Activated CD4-positive, CD25-positive, alpha-beta regulatory T cell treated with anti-CD3 and anti-CD28 coated beads, Interleukin-2, amount 50 U/mL, for 72 hours (primary cell): ENCODE data around the gene KDM6A.
"Not testable (repeated sequence)": the region's sequence is repeated elsewhere in the genome, so short reads cannot be mapped to it uniquely, and the experiment has no call there.

Source experiments
- DNase-seq: peaks from one replicate; pipeline ENCODE4 v3.0.0; 2021

KDM6A gene

DNA sequence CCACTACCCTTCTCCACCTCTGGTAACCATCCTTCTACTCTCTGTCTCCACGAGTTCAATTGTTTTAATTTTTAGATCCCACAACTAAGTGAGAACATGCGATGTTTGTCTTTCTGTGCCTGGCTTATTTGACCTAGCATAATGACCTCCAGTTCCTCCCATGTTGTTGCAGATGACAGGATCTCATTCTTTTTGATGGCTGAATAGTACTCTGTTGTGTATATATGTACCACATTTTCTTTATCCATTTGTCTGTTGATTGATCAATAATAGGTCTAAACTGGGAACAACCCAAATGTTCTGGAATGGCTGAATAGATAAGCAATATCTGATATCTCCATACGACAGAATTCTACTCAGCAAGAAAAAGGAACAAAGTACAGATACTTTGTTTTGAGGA is 260.5 kb downstream of the KDM6A start:
- no peak for DNase-seq

DNA sequence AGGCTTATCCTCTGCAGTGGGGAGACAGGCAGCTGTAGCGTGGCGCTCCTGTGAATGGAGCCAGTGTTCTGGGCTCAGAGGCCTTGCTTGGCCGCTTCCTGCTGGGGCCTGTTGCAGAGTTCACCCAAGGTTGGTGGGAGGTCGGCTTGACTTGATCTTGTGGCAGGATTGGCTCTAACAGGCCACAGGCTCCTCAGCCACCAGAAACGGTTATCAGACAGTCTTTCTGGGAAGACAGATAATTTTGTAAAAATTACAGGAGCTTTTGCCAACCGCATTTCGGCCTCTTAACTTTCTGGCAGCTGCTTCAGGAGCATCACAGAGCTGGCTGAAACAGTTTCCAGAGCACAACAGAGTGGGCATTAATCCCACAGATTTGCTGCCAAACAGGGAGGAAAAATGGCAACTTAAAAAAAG is 261.3 kb downstream of the KDM6A start:
- no peak for DNase-seq

- no peak for DNase-seq
Observed at GRCh38 chrX:45134775-45135174, 261.8 kb downstream of the KDM6A start.

GRCh38 chrX:45135391-45136075 is 262.5 kb downstream of the KDM6A start:
- not testable (repeated sequence) for DNase-seq

DNA sequence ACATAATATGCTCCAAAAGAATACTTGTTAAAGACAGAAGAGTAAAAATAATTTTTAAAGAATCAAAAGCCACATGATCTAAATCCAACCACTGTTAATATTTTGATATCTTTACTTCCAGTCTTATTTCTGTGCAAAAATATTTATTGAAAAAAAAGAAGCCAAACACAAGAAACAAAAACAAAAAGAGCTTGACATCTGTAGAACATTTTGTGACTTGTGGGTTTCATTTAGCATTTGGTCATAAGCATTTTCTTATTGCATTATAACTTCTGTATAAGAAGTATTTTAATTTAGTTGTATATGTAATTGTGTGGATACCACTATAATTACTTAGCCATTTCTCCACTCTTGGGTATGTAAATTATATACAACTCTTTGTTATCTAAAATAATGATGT is 264.5 kb downstream of the KDM6A start:
- DNase-seq: no peak

- DNase-seq: no peak
Observed at GRCh38 chrX:45138525-45138924, 265.5 kb downstream of the KDM6A start.

DNA sequence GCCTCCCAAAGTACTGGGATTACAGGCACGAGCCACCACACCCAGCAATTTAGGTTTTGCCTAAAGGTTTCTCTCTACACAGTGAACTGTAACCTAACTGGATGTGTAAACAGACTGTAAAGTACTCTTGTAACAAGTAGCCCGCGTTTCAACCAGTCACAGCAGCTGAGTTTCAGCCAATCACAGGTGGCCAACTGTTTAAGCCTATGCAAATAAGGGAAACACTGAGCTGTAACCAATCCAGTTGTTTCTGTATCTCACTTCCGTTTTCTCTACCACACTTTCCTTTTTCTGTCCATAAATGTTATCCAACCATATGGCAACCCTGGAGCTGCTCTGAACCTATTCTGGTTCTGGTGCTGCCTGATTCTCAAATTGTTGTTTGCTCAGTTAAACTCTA is 267.8 kb downstream of the KDM6A start:
- no peak for DNase-seq

DNA sequence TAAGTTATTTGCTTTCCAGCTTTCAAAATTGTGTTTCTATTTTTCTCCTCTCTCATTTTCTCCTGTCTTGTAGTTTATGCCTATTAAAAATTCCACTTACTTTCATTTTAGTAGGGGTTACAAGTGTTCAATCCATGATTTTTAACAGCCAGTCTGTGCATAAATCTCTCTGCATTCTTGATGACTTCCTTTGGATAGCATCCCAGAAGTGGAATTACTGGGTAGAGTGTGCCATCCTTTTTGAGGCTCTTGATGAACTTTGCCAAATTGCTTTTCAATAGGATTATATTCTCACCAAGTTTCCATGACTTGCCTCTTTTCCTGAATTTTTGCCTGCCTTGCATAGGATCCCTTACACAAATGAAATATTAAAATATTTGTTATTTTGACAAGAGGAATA is 269.2 kb downstream of the KDM6A start:
- no peak for DNase-seq

DNA sequence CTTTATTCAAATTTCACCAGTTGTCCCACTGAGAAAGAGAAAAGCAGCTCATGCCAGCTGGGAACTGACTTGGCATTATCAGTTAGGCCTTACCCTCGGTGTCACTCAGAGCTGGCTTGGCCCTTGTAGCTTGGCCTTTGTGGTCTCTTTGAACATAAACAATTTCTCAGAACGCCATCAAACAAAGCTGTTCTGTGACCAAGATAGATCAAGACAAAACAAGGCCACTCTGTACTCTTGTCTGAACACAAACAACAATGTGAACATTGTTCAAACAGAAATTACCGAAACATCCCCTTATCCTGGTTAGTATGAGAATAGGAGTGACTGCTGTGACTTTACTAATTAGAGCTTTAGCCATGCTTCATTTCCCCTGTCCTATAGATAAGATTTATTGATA is 270.5 kb downstream of the KDM6A start:
- no peak for DNase-seq

DNA sequence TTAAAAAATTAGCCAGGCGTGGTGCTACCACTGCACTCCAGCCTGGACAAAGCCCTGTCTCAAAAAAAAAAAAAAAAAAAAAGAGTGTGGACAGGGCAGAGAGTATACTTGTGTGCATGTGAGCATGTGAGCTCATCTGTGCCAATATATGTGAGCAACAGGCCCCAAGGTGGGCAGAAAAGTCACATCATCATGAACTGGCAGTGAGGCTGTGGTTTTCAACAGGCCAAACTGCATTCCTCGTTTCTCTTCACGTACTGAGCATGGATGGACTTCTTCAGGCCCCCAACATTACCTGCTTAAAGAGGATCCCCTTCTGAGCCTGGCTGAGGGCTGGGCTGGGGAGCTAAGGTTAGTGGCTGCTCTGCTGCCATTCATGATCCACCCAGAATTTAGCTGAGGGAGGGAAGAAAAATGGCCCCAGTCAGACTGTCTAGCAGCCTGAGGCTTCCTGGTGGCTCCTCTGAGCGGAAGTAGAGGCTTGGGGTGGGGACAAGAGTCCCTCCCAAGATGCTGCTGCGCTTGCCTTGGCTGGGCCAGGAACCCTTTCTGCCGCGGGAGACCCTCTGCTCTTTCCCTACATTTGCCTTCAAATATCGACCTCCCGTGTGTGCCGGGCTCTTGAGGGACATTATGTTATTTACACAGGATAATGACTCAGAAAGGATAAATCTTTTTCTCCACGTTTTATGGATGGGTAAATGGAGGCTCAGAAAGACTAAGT is 272.7 kb downstream of the KDM6A start:
- no peak for DNase-seq

- DNase-seq: no peak
Observed at GRCh38 chrX:45150821-45151220, 277.8 kb downstream of the KDM6A start.

DNA sequence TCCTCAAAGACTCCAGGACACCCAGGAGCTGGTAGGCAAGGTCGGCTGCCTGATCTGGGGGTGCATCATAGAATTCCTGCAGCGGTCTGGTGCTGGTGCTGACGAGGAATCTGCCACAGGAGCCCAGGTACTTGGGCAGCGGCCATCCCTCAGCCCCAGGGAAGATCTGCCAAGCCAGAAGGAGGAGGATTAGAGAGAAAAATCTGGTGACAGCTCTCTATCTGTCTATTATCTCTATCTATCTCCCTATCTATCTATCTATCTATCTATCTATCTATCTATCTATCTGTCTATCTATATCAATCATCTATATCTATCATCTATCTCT is 281.0 kb downstream of the KDM6A start:
- no peak for DNase-seq

GRCh38 chrX:45154462-45154861 is 281.5 kb downstream of the KDM6A start:
- no peak for DNase-seq

- no peak for DNase-seq
Observed at GRCh38 chrX:45157647-45158046, 284.7 kb downstream of the KDM6A start.
